ENCODE results near the gene CCDC106.

DNA sequence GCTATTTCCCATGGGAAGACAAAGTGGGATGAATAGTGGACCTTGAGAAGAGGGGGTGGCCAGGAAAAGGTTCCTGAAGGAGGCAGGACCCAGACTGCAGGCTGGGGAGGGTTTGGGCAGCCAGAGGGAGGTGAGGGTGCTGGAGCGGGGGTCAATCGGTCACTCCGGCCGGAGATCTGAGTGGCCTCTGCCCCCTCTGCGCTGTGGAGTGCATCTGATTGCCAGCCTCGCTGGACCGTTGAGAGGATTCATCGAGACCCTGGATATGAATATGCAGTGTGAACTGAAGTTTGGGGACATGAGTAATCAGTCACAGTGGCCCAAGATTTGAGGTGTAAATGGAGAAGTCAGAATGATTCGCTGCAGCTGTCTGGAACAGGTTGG lies 12.7 kb upstream of the CCDC106 start:
- TF ChIP-seq CTCF (conservative IDR thresholded peaks at IDR 0.05 in 1 of 2, IDR thresholded peaks at IDR 0.05 in 1 of 2; ENCODE audit: extremely low read depth in 1 of 2, insufficient read depth in 1 of 2, low read depth in 1 of 2, low read length in 2 of 2) (no peak), EZH2 (IDR thresholded peaks at IDR 0.05; ENCODE audit: borderline replicate concordance, low read length) (no peak)

All from mammary epithelial cell (primary cell).